Ovary (tissue), 3 donors: ENCODE results near the gene SDC3.

ENCODE experiments used
- POLR2A ChIP-seq: fragments of 450-650 bp; IDR thresholded peaks from one replicate; pipeline ENCODE4 v1.6.1; 2017; ENCODE audit warnings: antibody characterized with exemption, mild to moderate bottlenecking, moderate library complexity
- TF ChIP-seq, protein P1 (sequence below), 3 donors: fragments of 450-650 bp in 2 of 3; fragments of 200-600 bp in 1 of 3; IDR thresholded peaks; one replicate each; pipeline versions ENCODE4 v1.5.1 to v1.8.0; 2016 to 2022; ENCODE audit warnings: antibody characterized with exemption in 3 of 3, mild to moderate bottlenecking in 1 of 3
- donor health status: DM: no; HTN: no; CAD: no.

DNA sequence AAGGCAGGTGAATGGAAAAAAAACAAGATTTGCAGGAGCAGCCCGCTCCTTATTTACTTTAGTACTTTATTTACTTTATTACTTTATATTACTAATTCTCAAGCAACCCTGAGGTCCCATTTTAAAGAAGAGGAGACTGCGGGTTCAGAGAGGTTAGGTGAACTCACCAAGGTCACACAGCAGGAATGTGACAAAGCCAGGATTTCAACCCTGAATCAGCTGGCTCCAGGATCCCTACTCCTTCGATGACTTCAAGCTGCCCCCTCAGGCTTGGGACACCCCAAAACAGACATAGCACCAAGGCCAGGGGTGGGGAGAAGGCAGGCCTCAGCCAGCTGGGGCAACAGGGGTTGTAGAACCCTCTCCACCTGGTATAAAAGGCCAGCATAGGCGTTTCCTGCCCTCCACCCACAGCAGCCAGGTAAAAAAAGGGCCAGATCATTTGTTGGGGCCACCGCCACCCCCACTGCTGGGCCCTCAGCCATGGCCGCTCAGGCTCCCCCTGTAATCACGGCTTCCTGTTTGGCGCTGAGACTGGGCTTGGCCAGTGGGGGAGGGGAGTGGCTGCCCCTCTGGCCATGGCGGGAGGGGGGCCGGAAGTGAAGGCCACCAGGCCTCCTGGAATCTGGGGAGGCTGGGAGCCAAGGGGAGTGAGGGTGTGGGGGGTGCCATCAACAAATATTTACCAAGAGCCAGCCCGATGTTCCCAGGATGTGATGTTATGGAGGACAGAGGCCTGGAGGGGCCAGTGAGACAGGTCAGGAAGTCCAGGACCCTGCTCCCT lies 6.6 kb downstream of the SDC3 start:
- TF ChIP-seq, protein P1, sequence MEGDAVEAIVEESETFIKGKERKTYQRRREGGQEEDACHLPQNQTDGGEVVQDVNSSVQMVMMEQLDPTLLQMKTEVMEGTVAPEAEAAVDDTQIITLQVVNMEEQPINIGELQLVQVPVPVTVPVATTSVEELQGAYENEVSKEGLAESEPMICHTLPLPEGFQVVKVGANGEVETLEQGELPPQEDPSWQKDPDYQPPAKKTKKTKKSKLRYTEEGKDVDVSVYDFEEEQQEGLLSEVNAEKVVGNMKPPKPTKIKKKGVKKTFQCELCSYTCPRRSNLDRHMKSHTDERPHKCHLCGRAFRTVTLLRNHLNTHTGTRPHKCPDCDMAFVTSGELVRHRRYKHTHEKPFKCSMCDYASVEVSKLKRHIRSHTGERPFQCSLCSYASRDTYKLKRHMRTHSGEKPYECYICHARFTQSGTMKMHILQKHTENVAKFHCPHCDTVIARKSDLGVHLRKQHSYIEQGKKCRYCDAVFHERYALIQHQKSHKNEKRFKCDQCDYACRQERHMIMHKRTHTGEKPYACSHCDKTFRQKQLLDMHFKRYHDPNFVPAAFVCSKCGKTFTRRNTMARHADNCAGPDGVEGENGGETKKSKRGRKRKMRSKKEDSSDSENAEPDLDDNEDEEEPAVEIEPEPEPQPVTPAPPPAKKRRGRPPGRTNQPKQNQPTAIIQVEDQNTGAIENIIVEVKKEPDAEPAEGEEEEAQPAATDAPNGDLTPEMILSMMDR (IDR thresholded peaks at IDR 0.05): no peak
- TF ChIP-seq POLR2A: no peak
